ENCODE measurements around the gene PDE11A. TPM values are rescaled to one million over a fixed set of nuclear protein-coding genes. Genes with fewer than 3 reads are reported as not detected.

PDE11A gene
- total RNA-seq, 1 donor from 2014 or later: 1.2 TPM

DNA sequence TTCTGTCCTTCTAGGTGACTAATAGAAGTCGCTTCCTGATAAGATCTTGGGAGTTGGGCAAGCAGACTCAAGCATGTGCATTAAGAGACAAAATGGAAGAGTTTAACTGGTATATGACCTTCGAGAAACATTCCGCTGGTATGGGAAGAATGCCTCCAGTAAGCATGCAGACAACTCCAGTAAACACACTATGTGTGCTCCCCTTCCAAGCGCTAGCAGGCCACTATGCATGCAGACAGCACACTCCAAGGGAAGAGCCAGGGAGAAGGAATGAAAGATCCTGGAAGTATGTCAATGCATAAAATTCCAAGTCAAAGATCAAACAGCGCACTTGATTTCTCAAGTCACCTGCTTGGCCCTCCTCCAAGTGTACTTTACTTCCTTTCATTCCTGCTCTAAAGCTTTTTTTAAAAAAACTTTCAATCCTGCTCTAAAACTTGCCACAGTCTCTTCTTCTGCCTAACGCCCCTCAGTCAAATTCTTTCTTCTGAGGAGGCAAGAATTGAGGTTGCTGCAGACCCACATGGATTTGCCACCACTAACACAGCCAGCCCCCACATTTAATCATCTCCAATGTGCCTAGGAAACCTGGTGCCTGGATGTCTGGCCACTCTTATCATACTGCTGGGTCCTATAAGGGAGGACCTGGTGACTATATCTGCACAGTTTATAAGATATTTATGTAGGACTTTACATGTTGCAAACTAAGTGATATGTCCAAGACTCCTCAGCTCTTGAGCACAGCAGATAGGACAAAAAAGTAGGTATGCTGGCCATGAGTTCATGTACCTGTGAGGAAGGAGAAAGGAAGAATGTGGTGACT lies 239.8 kb downstream of the PDE11A start:
- no peak for DNase-seq (ENCODE audit: low read depth)
- no peak overlapping the region for H3K4me3 ChIP-seq (ENCODE audit: low read depth, low read length)
- TF ChIP-seq, protein P1, sequence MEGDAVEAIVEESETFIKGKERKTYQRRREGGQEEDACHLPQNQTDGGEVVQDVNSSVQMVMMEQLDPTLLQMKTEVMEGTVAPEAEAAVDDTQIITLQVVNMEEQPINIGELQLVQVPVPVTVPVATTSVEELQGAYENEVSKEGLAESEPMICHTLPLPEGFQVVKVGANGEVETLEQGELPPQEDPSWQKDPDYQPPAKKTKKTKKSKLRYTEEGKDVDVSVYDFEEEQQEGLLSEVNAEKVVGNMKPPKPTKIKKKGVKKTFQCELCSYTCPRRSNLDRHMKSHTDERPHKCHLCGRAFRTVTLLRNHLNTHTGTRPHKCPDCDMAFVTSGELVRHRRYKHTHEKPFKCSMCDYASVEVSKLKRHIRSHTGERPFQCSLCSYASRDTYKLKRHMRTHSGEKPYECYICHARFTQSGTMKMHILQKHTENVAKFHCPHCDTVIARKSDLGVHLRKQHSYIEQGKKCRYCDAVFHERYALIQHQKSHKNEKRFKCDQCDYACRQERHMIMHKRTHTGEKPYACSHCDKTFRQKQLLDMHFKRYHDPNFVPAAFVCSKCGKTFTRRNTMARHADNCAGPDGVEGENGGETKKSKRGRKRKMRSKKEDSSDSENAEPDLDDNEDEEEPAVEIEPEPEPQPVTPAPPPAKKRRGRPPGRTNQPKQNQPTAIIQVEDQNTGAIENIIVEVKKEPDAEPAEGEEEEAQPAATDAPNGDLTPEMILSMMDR (conservative IDR thresholded peaks at IDR 0.05; ENCODE audit: low read depth, low read length): no peak

DNA sequence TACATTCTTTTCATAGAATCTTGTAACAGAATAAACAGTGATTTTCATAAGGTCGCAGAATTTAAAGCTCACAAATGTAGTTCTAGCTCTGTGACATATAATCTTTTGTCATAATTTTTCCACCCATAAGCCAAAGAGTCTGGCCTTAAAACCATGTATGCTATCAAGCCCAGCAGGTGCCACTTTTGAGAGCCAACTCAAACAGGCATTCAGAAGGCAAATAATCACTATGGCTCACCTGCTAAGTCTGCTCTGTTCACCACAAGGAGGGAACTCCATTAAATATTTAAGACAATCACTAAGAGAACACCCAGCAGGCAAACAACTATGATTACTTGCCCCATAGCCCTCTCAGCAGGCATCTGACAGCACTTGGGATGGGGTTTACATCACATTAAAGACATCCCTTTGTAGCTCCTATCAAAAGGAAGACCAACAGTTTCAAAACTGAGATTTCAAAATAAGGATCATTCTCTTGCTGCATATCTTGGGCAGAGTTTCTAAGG lies 241.6 kb downstream of the PDE11A start:
- H3K4me3 ChIP-seq (ENCODE audit: low read depth, low read length): no peak overlapping the region
- DNase-seq (ENCODE audit: low read depth): no peak
- TF ChIP-seq, protein P1 (conservative IDR thresholded peaks at IDR 0.05; ENCODE audit: low read depth, low read length): no peak

DNA sequence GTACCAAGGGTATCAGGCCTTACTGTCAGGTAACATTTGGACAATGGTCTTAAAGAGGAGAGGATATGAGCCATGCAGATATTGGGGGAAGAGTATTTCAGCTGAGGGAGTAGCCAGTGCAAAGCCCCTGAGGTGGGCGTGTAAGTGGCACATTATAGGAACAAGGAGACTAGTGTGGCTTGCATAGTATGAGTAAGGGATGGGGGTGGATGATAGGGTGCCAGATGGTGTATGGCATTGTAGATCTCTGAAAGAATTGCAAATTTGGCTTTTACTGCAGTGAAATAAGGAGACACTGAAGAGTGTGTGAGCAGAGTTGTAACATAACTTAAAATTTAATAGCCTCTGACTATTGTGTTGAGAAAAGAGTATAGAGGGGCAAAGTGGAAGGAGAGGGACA lies 244.0 kb downstream of the PDE11A start:
- DNase-seq (ENCODE audit: low read depth): no peak
- no peak overlapping the region for H3K4me3 ChIP-seq (ENCODE audit: low read depth, low read length)
- TF ChIP-seq, protein P1 (conservative IDR thresholded peaks at IDR 0.05; ENCODE audit: low read depth, low read length): no peak

DNA sequence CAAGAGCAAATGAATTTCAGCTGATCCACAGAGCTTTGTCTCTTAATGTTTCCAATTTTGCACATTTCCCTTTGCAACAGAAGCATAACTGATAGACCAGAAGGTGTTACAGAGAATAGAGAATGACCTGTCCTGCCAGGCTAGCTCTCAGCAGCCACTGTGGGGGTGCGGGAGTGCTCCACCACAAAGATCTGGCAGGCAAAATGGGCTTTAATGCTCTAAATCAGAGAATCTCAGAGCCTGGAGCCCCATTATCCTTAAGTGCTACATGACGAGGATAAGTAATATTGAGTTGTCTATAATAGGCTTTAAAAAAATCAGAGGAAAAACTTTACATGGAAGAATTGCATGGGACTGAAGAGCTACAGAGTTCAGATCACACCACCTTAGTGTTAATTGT lies 245.7 kb downstream of the PDE11A start:
- DNase-seq (ENCODE audit: low read depth): no peak
- TF ChIP-seq, protein P1 (conservative IDR thresholded peaks at IDR 0.05; ENCODE audit: low read depth, low read length): no peak
- no peak overlapping the region for H3K4me3 ChIP-seq (ENCODE audit: low read depth, low read length)

DNA sequence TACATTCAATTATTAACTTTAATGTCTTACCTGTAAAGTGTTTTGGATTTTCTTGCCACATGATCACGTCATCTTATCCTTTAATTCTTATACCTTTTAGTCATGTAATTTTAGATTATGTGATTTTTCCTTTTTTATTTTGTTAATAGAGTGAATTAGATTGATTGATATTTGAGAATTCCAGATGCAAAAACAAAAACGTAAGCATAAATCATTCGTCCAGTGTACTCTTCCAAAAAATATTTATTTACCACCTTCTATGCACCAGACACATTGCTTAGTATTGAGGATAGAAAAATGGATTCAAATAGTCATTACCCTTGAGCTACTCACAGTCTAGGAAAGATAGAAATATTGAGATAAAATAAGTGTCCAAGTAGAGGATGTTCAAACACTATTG lies 249.6 kb downstream of the PDE11A start:
- no peak overlapping the region for H3K4me3 ChIP-seq (ENCODE audit: low read depth, low read length)
- DNase-seq (ENCODE audit: low read depth): no peak
- TF ChIP-seq, protein P1 (conservative IDR thresholded peaks at IDR 0.05; ENCODE audit: low read depth, low read length): no peak

DNA sequence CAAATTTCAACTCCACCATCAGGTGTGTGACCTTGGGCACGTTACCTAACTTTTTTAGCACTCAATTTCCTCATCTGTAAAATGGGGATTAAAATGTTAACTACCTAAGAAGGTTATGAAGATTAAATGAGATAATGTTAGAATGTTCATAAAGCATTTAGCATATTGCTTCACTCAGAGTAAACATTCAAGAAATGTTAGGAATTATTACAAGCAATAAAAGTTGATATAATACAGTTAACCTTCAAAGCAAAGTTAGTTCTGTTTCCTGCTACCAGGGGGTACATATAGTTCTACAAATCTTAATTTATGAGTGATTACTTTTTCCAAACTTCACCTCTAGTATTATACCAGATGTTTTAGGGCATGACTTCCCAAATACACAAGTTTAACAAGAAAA lies 254.2 kb downstream of the PDE11A start:
- DNase-seq (ENCODE audit: low read depth): no peak
- no peak overlapping the region for H3K4me3 ChIP-seq (ENCODE audit: low read depth, low read length)
- TF ChIP-seq, protein P1 (conservative IDR thresholded peaks at IDR 0.05; ENCODE audit: low read depth, low read length): no peak

DNA sequence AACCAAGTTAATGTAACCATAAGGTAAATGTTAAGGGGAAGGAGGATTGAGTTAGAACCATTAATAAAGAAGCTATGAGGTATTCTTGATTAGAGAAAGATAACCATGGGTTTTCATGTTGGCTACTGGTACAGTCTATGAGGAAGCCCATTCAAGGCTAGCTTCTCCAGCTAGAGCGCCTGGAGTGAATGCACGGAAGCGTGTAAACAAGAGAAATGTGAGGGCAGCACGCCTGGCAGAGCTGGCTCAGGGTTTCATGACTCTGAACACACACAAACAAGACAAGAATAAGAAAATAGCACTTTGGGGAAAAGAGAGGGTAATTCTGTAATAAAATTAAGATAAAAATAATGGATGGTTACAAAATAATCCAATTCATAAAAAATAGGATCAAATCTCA lies 255.3 kb downstream of the PDE11A start:
- no peak overlapping the region for H3K4me3 ChIP-seq (ENCODE audit: low read depth, low read length)
- DNase-seq (ENCODE audit: low read depth): no peak
- TF ChIP-seq, protein P1 (conservative IDR thresholded peaks at IDR 0.05; ENCODE audit: low read depth, low read length): no peak

All from epithelial cell of proximal tubule (primary cell).